ENCODE measurements around the gene TAF1B.

Gene TAF1B

DNA sequence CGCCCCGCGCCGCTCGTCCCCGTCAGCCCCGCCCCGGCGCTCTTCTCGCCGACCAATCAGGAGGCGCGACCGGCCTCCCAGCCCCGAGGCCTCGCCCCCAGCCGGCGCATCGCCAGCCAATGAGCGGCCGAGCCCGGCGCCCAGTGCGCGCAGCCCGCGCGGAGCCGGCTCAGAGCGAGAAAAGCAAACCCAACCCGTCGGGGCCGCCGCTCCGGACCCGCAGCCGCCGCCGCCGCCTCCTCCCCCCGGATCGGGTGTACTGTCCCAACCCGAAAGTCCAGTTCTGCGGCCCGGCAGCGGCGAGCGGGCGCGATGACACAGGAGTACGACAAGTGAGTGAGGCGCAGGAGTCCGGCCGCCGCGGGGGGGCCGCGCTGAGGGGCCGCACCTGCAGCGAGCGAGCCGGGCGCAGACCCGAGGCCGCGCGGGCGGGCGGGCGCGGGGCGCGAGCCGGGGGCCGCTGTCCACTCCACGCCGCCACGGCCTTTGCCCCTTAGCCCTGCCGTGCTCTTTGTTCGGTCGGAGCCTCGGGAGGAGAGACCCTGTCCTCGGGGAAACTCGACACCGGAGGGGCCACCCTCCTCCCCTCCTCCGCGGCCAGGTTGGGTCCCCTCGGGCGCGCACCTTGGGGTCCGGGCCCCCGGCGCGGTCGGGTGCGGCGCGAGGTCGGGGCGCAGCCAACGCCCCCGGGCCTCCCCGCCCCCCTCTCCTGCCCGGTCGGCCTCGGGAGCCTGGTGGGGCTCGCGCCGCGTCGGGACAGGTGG lies 108.4 kb downstream of the TAF1B start, which contains the start of gene GRHL1:
Gene GRHL1, plus strand, starts transcription at position 172 of the 764 bp plus-strand sequence. Its CDS starts 141 bp downstream, at position 313.
- DNase-seq (ENCODE audit: low read depth, low spot score): peak; percentile 78
- peak within 1 kb of the TSS; percentile 57 for H3K4me3 ChIP-seq (ENCODE audit: low read length)

DNA sequence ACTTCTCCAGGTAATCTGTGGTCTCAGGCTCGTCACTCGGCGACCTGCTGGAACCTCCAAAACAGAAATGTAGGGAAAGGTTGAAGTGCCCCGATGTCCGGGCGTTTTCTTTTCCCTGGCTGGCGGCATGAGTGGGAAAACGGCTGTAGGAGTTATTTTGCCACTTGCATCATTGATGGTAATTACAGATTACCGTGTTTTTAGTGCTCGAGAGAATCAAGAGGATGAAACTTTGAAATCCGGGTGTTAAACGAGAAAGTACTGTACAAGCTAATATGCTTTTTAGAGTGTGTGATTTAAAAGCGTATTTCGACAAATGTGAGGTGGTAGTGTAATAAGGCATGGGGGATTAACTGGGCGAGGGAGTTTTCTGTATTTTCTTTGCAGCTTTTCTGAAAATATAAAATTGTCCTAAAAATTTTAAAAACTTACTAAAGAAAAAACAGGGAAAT lies 109.0 kb downstream of the TAF1B start:
- peak overlapping the region; percentile 57 for H3K4me3 ChIP-seq (ENCODE audit: low read length)
- DNase-seq (ENCODE audit: low read depth, low spot score): no peak

DNA sequence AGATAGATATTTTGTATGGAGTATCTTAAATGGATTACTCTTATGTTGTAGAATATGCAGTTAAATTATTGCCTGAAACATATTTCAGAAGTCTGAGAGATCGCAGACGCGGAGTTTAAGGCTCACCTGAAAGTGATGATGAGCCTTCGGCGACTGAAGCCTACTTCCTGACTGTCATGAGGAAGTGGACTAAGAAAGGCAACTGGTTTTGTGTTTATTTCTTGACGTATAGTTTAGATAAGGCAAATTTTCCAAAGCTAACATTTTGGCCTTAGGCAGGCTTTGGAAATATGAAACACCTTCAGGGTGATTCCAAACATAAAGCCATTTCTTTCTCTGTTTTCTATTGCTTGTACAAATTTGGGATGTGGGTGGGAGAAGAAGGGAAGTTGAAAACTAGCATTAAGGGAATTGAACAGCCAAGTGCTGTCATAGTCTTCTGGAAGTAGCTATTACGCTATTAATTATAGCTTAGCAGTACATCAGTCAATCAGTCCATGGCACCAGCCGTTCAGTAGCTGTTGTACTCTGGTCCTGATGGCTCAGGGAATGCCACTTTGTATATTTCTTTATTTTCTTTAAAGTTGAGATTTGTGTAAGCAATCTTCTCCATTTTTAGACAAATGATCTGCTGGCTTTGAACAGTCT lies 109.7 kb downstream of the TAF1B start:
- DNase-seq (ENCODE audit: low read depth, low spot score): no peak
- H3K4me3 ChIP-seq (ENCODE audit: low read length): no peak overlapping the region

DNA sequence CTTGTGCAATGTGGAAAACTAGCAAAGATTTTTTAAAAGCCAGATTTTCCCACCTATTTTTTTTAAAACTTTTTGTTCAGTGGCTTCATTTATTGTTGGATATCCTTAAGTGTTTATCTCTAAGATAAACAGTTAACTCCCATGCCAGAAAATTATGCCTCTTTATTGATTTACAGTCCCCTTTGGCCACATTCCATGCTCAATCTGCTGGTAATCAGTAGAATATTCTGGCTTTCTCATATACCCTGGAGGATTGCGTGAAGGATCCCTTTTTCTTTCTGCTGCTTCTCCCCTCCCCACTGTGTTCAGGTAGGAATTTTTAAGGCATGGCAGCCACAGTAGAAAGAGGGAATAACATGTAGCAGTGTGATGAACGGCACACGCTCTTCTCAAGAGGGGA lies 110.9 kb downstream of the TAF1B start:
- DNase-seq (ENCODE audit: low read depth, low spot score): no peak
- no peak overlapping the region for H3K4me3 ChIP-seq (ENCODE audit: low read length)

DNA sequence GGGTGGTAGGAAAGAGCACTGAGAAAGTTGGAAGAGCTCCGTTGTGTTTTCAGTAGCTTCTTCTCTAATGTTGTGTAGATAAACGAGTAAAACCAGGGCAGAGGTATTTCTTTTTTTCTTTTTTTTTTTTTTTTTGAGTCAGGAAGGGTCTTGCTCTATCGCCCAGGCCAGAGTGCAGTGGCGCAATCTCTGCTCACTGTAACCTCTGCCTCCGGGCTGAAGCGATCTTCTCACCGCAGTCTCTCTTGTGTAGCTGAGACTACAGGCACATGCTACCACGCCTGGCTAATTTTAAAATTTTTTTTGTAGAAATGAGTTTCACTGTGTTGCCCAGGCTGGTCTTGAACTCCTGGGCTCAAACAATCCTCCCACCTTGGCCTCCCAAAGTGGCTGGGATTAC lies 114.8 kb downstream of the TAF1B start:
- DNase-seq (ENCODE audit: low read depth, low spot score): no peak
- H3K4me3 ChIP-seq (ENCODE audit: low read length): no peak overlapping the region

DNA sequence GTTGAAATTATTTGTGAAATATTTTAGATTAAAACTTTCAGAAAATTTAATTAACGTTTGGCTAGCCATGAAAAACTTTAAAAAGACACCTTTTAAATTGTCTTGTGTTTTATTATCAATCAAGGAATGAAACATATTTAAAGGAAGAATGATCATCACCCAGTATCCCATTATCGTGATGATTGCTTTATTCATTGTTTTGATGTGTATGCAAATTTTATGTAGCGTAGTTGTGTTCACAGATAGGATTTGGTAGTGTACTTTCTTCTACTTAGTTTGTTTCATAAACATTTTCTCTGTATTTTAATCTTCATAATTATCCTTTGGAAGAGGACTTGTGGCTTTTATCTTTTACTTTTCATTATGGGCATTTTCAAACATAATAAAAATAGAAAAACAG lies 116.0 kb downstream of the TAF1B start:
- no peak overlapping the region for H3K4me3 ChIP-seq (ENCODE audit: low read length)
- DNase-seq (ENCODE audit: low read depth, low spot score): no peak

DNA sequence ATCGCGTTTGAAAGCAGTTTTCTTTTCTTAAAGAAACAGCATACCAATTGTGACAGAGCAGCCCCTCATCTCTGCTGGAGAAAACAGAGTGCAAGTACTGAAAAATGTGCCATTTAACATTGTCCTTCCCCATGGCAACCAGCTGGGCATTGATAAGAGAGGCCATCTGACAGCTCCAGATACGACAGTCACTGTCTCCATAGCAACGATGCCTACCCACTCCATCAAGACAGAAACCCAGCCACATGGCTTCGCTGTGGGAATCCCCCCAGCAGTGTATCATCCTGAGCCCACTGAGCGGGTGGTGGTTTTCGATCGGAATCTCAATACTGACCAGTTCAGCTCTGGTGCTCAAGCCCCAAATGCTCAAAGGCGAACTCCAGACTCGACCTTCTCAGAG lies 117.7 kb downstream of the TAF1B start:
- no peak for DNase-seq (ENCODE audit: low read depth, low spot score)

DNA sequence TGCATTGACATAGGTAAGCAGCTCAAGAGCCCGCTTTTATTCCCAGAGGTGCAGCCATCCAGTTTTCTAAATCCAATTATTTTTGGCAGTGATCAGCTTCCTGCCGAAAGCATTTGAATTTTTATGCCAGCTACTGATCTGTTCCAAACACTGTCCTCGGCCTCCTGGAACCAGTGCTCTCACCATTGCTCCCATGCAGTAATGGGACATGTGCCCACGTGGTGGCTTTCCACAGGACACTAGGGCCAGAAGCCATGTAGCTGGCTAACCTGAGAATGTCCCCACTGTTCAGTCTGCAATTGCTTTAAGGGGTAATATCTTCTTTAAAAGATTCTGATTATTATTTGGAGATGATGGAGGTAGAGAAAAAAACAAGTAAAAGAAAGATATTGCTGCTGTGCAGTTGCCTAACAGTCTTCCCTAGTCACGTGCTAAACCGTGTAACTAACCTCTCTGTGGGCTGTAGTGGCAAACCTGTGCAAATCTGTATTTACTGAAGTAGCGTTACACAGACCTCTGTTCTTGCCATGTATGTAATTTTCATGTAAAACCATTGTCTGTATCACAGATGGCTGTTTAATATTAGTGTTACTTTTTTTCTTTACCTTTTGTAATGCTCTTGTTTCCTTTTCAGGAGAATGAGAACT lies 121.2 kb downstream of the TAF1B start:
- H3K4me3 ChIP-seq (ENCODE audit: low read length): no peak overlapping the region
- DNase-seq (ENCODE audit: low read depth, low spot score): no peak

More for the DNA sequence above, 117.7 kb downstream of the TAF1B start:
- no peak overlapping the region for H3K4me3 ChIP-seq (ENCODE audit: low read length)

DNA sequence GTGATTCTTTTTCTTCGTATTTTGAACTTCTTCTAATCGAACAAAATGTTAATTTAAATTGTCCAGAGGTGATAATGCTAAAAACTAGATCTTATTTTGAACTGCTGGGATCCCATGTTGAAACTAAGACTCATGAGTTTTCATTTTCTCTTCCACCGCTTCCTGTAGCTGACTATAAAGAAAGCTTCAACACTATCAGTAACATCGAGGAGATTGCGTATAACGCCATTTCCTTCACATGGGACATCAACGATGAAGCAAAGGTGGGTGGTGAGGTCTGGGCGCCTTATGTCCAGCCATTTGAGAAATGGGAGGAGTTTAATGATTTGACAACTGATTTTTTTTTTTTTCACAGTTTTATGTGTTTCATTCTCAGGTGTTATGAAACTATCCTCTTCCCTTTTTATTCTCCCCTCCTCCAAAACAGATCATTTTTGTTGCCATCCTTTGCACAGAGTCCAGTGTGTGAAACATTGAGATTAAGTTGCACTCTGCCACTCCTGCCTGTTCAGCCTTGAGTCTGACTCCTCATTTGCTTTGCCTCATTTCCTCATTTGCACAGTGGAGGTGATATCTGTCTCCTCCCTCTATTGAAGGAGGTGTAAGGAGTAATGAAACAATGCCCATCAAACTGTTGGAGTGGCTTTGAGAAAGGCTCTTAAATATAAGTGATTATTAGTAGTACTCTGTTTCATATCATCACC lies 122.0 kb downstream of the TAF1B start:
- H3K4me3 ChIP-seq (ENCODE audit: low read length): no peak overlapping the region
- peak; percentile 9 for DNase-seq (ENCODE audit: low read depth, low spot score)

DNA sequence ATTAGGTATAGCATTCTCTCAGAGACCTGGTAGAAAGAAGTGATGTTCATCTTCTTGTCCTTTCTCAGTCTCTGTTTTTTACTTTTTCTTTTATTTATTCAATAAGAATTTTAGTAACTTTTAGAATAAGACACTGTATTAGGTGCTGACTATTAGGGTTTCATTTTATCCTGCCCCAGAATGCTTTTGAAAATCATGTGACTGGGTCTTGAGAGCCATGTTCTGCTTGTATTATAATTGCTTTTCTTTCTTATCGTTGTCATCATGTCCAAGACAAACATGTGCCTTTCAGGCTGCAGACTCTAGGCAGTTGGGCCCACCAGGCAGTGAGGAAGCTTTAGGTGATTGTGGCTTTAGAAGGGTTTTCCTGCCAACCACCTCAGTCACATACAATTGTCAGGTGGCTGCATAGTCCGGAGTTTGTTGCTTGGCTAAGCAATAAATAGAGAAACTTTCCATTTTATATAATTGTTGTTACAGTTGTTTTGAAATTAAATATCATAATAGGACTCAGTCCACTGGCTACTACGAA lies 123.3 kb downstream of the TAF1B start:
- no peak overlapping the region for H3K4me3 ChIP-seq (ENCODE audit: low read length)
- DNase-seq (ENCODE audit: low read depth, low spot score): peak; percentile 55

DNA sequence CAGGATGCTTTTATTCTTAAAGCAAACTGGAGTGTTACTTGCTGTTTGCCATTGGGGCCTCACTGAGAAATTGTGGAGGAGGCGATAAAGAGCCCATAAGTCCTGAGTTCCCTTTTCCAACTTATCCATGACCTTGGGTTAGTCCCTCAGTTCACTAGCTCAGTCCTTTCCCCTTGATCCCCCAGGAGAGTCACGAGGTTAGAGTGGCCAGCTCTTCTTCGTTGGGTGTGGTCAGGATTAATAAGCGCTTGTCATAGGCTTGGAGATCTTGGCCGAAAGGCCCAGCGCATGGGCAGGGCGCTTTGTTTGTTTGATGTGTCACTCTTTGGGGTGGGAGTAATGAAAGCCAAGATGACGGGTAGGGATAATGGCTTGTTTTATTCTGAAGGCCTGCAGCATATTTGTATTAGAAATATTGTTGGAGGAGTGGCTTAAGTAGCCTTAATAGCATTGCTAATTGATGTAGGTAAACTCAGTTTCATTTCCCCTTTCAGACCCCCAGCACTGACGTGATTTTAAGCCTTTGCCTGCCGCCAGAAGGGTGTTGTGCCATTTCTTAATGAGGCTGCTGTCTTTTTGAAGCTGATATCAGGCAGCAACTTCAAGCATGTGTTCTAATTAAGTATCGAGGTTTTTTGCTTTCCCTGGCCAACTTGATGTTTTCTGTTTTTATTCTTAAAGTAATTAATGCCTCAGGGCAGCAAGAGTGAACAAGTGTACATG lies 123.9 kb downstream of the TAF1B start:
- H3K4me3 ChIP-seq (ENCODE audit: low read length): no peak overlapping the region
- DNase-seq (ENCODE audit: low read depth, low spot score): no peak

DNA sequence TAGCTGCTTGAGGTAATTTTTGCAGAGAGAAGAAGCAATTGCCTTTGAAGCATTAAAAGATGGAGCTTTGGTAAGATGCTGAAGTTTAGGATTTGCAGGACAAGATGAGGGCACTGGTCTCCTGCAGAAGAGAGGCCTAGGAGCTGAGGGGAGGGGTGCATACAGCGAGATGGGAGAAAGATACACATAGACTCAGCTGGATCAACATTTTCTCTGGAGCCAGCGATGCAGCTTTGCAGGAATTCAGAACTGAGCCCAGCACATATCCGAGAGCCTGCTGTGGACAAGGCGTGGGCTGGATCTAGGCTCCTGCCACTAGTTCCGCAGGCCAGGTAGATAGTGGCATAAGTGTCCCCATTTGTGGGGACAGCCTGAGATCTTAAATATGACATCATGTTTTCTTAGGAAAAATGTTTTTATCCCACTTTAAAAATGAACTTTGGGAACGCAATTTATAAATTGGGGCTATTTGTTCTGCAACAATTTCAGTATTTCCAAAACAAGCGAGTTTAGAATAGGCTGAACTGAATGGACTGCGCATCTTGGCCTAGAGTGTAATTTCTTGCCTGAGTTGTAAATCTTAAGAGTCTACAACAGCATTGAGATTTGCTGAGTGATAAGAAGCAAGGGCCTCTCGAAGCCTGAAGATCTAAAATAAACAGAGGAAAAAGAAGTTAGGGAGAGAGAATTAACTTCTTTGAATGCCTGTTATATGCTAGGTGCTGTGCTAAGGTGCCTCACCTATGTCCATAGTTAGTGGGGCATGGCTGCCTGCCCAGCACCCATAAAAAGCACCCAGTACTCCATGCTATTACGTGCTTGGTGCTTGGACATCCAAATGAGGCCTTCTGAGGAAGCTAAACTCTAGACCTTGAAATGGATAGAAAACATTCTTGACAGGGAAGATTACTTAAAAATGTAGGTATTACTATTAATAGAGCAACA lies 125.6 kb downstream of the TAF1B start:
- H3K4me3 ChIP-seq (ENCODE audit: low read length): no peak overlapping the region
- DNase-seq (ENCODE audit: low read depth, low spot score): no peak

DNA sequence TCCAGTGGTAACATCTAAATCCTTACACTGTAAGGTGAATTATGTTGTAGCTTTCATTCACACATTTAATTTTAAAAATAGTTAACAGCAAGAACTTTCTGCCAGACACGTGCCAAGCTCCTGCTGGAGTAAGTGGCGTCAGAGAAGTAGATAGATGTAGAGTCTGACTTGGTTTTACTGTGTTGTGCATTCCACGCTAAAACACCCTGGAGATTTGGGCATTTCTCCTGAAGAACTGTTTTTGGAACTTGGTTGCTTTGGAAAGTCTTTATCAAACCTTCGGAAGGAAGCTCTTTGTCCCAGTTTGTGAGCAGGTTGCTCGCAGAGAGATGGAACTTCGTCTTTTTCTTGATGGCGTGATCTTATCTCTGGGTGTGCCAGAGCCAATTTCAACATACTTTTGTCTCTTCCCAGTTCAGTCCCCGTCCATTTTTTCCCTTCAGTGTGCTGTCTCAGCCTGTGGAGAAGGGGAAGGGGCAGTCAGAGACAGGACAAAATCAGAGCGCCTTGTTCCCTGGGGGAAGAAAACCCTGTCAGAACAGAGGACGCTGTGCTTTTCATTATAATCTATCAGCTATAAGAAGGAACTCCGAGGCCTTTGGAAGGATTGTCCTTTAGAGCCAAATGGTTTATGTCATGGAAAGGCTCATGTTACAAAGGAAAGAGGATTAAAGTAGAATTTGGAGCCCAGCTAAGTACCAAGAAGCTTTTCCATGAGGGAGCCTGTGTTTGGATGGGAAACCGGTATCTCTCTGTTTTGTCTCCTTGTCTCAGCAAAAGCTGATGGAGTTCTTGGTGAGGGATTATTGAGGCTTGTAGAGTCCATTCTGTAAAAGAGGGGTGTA lies 127.1 kb downstream of the TAF1B start:
- no peak for DNase-seq (ENCODE audit: low read depth, low spot score)
- H3K4me3 ChIP-seq (ENCODE audit: low read length): no peak overlapping the region

DNA sequence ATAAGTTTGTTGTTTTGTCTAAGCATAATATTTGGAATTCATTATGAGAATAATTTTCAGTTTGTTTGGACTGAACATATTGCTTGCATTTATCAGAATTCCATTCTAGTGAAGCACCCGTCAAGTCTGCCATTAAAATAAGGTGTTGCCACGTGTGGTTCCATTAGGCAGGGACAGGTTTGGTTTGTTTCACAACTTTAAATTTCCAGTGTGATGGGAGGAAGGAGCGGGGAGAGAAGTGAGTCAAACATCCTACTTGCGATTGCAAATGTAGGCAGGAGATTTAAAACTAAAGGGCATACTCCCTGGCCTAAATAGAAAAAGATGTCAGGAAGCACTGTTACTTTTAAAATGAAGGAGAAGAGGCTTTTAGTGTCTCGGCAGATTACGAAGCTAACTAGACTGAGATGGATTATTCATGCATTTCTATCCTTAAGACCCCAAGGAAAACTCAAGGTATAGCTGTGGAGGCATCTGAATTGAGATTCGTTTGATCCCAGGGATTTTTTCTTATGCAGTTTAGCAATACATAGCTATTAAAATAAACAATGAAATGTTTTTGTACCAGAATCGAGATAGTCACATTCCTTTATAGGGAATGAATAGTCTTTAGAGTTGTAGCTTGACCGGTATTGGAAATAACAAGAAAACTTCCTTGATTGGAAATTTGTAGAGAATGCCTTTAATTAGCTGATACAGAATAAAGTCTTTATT lies 128.0 kb downstream of the TAF1B start:
- DNase-seq (ENCODE audit: low read depth, low spot score): no peak
- H3K4me3 ChIP-seq (ENCODE audit: low read length): no peak overlapping the region

DNA sequence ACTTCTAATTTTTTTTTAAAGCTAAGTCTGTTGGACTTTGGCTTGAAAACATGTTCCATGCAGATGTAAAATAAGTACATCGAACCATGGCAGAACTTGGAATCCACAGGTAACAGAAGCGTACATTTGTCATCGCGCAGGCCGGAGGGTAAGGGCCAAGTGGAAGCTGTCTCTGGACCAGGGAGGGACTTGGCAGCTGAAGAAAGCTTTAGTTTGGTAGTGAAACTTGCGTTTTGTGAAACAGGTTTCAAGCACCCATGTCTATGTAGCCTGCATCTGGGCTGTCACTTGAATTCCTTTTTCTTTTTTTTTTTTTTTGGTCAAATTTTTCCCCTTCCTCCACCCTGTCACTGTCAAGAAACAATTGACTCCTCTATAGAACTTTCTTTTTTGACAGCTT lies 128.6 kb downstream of the TAF1B start:
- no peak overlapping the region for H3K4me3 ChIP-seq (ENCODE audit: low read length)
- DNase-seq (ENCODE audit: low read depth, low spot score): no peak

Measured in Jurkat, Clone E6-1 (cell line).